GM19397 (cell line): ENCODE results near the gene RPS6KA2.

Experiments
- ATAC-seq: cut with Tn5 transposase; IDR thresholded peaks from one replicate; pipeline ENCODE4 v1.9.1; 2021; ENCODE audit warnings: mild to moderate bottlenecking, moderate library complexity; ENCODE audit not compliant: unreplicated experiment

RPS6KA2 gene

GRCh38 chr6:166656230-166657151 lies 29.4 kb upstream of the RPS6KA2 start:
- no peak for ATAC-seq

DNA sequence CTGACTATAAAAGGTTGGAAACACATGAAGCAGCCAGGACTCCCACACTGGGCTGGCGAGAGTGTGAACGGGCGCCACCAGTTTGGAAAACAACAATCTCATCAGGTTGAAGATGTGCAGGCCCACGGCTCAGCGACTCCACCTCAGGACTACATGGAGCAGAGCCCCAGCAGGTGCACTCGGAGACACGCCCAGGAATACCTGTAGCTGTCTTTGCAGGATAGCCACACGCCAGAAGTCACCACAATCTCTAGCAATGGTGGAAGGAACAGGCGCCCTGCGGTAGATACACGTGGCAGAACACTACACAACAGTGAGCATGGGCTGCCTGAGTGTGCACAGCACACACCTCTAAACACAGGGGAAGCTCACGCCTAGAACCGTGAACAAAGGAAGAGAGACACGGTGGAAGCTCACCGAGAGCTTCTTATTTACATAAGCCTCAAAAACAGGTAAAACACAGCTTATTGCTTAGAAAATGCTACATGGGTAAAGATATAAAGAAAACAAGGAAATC lies 28.7 kb upstream of the RPS6KA2 start:
- no peak for ATAC-seq

GRCh38 chr6:166655251-166655650 lies 28.2 kb upstream of the RPS6KA2 start:
- ATAC-seq = no peak

DNA sequence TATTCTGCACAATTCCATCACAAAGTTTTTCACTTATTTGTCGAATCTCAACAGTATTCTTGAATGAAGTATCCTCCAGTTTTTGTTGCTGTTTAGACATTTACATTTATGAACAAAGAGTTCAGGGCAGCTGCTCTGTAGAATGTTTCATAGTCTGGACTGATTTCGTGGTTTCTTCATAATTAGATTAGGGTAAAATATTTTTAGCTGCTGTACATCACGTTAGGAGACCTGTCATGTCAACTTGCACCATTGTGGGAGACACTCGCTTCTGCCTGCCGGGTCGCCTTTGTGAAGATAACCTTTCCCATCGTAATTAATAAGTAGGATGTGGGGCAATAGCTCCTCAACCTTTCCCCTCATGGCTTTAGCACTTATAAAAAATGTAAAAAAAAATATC lies 27.5 kb upstream of the RPS6KA2 start:
- no peak for ATAC-seq

GRCh38 chr6:166653639-166653941 lies 26.5 kb upstream of the RPS6KA2 start:
- ATAC-seq = no peak

DNA sequence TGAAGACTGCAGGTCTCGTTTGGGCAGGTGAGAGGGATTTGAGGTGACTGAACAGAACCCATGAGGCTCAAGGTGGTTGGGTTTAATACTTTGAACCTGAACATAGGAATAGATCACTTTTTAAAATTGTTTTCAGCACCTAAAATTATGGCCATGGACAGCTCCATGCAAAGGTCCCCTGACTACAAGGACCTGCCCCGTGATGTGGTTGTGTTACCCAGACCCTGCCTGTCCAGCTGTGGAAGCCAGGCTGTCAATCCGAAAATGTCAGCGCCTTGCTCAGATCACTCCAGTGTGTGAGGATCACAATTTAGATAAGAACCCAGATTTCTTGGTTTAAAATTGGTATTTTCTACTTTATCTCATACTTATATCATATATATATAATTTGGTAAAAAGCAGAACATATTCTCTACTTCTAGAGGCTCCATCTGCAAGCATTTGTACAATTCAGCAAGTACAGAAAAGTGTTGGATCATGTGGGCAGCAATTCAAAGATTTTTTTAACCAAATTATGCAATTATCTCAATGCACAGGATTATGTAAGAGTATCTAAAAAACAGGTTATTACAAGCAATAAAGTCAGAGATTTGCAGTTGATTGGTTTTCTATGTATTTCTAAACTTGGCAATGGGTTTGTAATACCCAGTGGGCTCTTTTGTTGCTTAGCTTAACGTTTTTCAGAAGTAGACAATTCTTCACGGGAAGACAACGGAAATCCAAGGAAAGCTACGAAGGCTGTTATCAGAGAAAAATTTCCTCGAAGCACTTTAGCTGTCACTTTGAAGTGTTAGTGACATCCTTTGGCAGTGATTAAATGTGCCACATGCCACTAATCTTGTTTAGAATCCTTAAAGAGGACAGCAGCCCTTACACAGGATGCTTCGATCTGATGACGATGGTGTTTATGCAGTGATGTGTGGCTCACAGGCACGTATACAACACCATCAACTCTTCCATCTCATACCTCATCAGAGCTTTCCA lies 24.1 kb upstream of the RPS6KA2 start:
- no peak for ATAC-seq

- no peak for ATAC-seq
Measured at GRCh38 chr6:166650047-166650446, 23.0 kb upstream of the RPS6KA2 start.

- no peak for ATAC-seq
Measured at GRCh38 chr6:166648846-166649245, 21.8 kb upstream of the RPS6KA2 start.

DNA sequence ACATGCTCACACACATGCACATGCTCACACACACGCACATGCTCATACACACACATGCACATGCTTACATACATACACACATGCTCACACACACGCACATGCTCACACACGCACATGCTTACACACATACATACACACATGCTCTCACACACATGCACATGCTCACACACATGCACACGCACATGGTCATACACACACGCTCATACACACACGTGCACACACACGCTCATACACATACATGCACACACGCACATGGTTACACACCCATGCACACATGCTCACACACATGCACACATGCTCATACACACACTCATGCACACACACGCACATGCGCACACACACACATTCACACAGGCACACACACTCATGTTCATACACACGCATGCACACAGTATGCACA lies 20.8 kb upstream of the RPS6KA2 start:
- ATAC-seq = no peak

DNA sequence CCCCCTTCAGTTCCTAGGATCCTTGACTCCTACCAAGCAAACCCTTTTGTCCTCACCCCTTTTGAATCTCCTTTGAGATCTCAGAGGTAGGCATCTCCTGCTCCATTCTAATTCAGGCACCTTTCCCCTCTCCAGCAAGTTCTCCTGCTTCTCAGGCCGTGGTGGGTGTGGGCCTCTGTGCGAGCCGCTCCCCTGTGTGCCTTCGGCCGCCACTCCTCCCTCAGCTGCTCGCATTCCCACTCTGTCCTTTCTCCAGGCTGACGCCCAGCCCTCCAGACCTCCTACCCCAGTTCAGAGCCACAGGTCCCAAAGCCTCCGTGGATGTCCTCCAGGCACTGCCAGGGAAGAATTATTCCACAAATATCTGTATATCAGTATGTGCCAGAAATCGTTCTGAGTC lies 19.7 kb upstream of the RPS6KA2 start:
- ATAC-seq = no peak

GRCh38 chr6:166645896-166646295 lies 18.8 kb upstream of the RPS6KA2 start:
- ATAC-seq = no peak

DNA sequence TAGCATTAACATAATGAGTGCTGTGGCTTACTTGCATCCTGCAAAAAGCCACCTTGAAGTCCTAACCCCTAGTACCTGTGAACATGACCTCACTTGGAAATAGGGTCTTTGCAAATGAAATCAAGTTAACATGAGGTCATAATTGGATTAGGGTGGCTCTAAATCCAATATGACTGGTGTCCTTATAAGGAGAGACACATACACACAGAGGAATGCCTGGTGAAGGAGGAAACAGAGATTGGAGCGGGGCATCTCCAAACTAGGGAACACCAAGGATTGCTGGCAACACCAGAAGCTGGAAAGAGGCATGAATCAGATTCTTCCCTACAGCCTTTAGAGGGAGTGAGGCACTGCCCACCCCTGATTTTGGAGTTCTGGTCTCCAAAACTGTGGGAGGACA lies 17.6 kb upstream of the RPS6KA2 start:
- no peak for ATAC-seq

GRCh38 chr6:166643891-166644590 lies 17.0 kb upstream of the RPS6KA2 start:
- ATAC-seq = no peak

DNA sequence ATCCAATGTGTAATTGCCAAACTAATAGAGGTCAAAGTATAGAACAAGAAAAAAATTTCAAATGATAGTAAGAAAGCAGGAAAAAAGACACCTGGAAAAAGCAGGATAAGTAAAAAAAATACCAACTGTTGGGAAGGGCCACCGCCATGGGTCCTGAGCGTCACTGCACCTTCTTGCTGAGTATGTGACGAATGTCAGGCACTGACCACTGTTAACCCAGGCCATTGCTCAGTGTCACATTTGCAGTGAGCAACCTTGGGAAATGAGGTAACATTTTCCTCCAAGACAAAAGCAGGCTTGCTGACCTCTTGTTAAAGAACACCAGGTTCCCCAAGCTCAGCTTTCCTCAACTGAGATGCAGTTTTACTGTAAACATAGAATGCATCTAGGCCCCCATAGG lies 15.6 kb upstream of the RPS6KA2 start:
- ATAC-seq = no peak

GRCh38 chr6:166640342-166641043 lies 13.4 kb upstream of the RPS6KA2 start:
- ATAC-seq = no peak

DNA sequence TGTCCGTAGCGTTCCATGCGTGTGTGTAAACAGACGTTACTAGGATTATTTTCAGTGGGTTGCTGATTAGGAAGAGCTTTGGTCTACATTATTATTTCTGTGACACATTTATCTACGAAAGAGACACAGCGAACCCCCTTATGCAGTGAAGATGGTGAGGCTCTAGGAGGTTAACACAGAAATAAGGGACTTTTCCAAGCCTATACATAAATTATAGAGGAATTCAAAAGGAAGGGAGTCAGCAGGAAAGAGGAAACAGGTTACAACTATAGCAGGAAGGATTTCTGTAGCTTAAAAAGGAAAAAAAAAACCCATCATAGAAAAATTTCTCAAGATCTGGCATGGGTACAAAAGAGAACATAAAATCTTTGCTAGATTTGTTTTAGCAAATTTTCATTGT lies 12.9 kb upstream of the RPS6KA2 start:
- ATAC-seq = no peak

GRCh38 chr6:166638573-166638964 lies 11.5 kb upstream of the RPS6KA2 start:
- ATAC-seq = no peak

- no peak for ATAC-seq
Measured at GRCh38 chr6:166637812-166638572, 10.9 kb upstream of the RPS6KA2 start.

GRCh38 chr6:166636934-166637333 lies 9.9 kb upstream of the RPS6KA2 start:
- no peak for ATAC-seq
